ENCODE results near the gene LSAMP. TPM values are rescaled to one million over a fixed set of nuclear protein-coding genes. Genes with fewer than 3 reads are reported as not detected.

Gene LSAMP
- total RNA-seq, 4 donors from 2014 or later: 1.2 to 3.0 (median 1.8) TPM

- DNase-seq (ENCODE audit: extremely low spot score): no peak
- Histone ChIP-seq H3K9me3 (no peaks in the 10 kb centered on the region), H3K27me3 (no peaks in the 10 kb centered on the region), H3K27ac (replicated peaks in 1 of 4) (no peak overlapping the region), H3K36me3 (no peaks in the 10 kb centered on the region), H3K4me1 (no peaks in the 10 kb centered on the region), H3K4me3 (no peak overlapping the region)
- 89% methylated on average over 2 of the region's 2 CpGs for WGBS
- TF ChIP-seq EP300 (IDR thresholded peaks at IDR 0.05): no peak
- TF ChIP-seq, protein P1, sequence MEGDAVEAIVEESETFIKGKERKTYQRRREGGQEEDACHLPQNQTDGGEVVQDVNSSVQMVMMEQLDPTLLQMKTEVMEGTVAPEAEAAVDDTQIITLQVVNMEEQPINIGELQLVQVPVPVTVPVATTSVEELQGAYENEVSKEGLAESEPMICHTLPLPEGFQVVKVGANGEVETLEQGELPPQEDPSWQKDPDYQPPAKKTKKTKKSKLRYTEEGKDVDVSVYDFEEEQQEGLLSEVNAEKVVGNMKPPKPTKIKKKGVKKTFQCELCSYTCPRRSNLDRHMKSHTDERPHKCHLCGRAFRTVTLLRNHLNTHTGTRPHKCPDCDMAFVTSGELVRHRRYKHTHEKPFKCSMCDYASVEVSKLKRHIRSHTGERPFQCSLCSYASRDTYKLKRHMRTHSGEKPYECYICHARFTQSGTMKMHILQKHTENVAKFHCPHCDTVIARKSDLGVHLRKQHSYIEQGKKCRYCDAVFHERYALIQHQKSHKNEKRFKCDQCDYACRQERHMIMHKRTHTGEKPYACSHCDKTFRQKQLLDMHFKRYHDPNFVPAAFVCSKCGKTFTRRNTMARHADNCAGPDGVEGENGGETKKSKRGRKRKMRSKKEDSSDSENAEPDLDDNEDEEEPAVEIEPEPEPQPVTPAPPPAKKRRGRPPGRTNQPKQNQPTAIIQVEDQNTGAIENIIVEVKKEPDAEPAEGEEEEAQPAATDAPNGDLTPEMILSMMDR (IDR thresholded peaks at IDR 0.05): no peak
- TF ChIP-seq POLR2A (IDR thresholded peaks at IDR 0.05; ENCODE audit: low read depth): no peak
- no peak for TF ChIP-seq POLR2AphosphoS5 (IDR thresholded peaks at IDR 0.05)
- intact Hi-C loops (cut with DNase I): no loop called here
Measured at GRCh38 chr3:115931581-115931980, 513.7 kb downstream of the LSAMP start.

DNA sequence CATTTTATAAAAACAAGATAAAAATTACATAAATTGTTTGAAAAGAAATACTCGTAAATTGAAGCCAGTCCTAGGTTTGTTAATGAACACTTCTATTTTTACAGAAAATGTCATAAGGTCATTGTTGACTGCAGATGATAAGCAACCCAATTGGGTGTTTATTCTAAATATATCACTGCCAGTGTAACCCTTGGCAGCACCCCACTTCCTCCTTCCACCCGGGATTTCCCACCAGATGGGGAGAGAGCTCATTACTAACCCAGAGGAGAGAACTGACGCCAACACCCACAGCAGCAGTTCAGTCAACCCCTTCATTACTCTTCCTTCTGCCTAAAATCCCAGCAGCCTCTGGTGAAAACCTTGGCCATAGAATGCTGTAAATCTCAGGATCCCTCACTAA lies 514.4 kb downstream of the LSAMP start:
- 51% methylated on average over 3 of the region's 3 CpGs for WGBS
- Histone ChIP-seq H3K4me3 (no peak overlapping the region), H3K4me1 (no peaks in the 10 kb centered on the region), H3K9me3 (no peaks in the 10 kb centered on the region), H3K27ac (replicated peaks in 1 of 4) (no peak overlapping the region), H3K27me3 (no peaks in the 10 kb centered on the region), H3K36me3 (no peaks in the 10 kb centered on the region)
- no peak for DNase-seq (ENCODE audit: extremely low spot score)
- intact Hi-C loops (cut with DNase I): no loop called here
- TF ChIP-seq POLR2AphosphoS5 (IDR thresholded peaks at IDR 0.05) (no peak), POLR2A (IDR thresholded peaks at IDR 0.05; ENCODE audit: low read depth) (no peak), EP300 (IDR thresholded peaks at IDR 0.05) (no peak)
- TF ChIP-seq, protein P1 (IDR thresholded peaks at IDR 0.05): no peak

GRCh38 chr3:115930168-115930567 lies 515.1 kb downstream of the LSAMP start:
- DNase-seq (ENCODE audit: extremely low spot score): no peak
- 83% methylated on average over 2 of the region's 2 CpGs for WGBS

GRCh38 chr3:115928376-115928775 lies 516.9 kb downstream of the LSAMP start:
- H3K9me3 ChIP-seq: no peaks in the 10 kb centered on the region
- no peak overlapping the region for H3K4me3 ChIP-seq
- intact Hi-C loops (cut with DNase I): no loop called here
- H3K36me3 ChIP-seq: no peaks in the 10 kb centered on the region
- TF ChIP-seq POLR2AphosphoS5 (IDR thresholded peaks at IDR 0.05) (no peak), POLR2A (IDR thresholded peaks at IDR 0.05; ENCODE audit: low read depth) (no peak), EP300 (IDR thresholded peaks at IDR 0.05) (no peak)
- TF ChIP-seq, protein P1 (IDR thresholded peaks at IDR 0.05): no peak
- H3K27ac ChIP-seq (replicated peaks in 1 of 4): no peak overlapping the region
- WGBS: 83% methylated on average over 1 of the region's 1 CpG
- H3K4me1 ChIP-seq: no peaks in the 10 kb centered on the region
- no peak for DNase-seq (ENCODE audit: extremely low spot score)
- H3K27me3 ChIP-seq: no peaks in the 10 kb centered on the region

More at GRCh38 chr3:115930168-115930567, 515.1 kb downstream of the LSAMP start:
- H3K27ac ChIP-seq (replicated peaks in 1 of 4): no peak overlapping the region
- H3K4me3 ChIP-seq: no peak overlapping the region
- H3K36me3 ChIP-seq: no peaks in the 10 kb centered on the region
- intact Hi-C loops (cut with DNase I): no loop called here
- no peak for TF ChIP-seq POLR2A (IDR thresholded peaks at IDR 0.05; ENCODE audit: low read depth)
- no peak for TF ChIP-seq EP300 (IDR thresholded peaks at IDR 0.05)
- TF ChIP-seq, protein P1 (IDR thresholded peaks at IDR 0.05): no peak
- no peak for TF ChIP-seq POLR2AphosphoS5 (IDR thresholded peaks at IDR 0.05)
- H3K9me3 ChIP-seq: no peaks in the 10 kb centered on the region
- no peaks in the 10 kb centered on the region for H3K27me3 ChIP-seq
- no peaks in the 10 kb centered on the region for H3K4me1 ChIP-seq

DNA sequence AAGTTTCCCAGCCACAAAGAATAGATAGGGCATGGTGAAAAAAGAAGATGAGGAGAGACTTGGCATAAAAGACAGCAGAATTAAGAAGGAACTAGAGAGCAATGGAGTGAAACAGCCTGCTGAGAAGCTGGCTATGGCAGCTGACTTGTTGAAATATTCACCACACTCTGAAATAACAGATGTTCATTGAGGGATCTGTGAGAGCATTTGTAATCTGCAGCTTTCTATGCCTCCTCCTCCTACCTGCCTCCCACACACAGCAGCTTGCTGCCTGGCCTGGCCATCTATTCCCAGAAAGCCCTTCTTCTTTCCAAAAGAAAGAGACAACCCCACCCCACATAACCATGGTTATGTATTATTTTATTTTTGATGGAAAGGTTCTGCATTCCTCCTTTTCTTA lies 518.1 kb downstream of the LSAMP start:
- Histone ChIP-seq H3K36me3 (no peaks in the 10 kb centered on the region), H3K4me1 (no peaks in the 10 kb centered on the region), H3K9me3 (peaks cover 0 to 10% (median 2%) of the 10 kb centered on the region in 4 donors), H3K4me3 (no peak overlapping the region), H3K27ac (replicated peaks in 1 of 4) (no peak overlapping the region), H3K27me3 (no peaks in the 10 kb centered on the region)
- TF ChIP-seq POLR2A (IDR thresholded peaks at IDR 0.05; ENCODE audit: low read depth): no peak
- DNase-seq (ENCODE audit: extremely low spot score): no peak
- intact Hi-C loops (cut with DNase I): no loop called here

Measured in esophagus muscularis mucosa (tissue), 4 donors.